Skin of body (tissue), 2 donors: ENCODE results near the gene RBSN. TPM values are rescaled to one million over a fixed set of nuclear protein-coding genes. Genes with fewer than 3 reads are reported as not detected.
A peak's percentile ranks its signal among the peaks of the same experiment; 100 is the strongest.
"Not testable (repeated sequence)": the region's sequence is repeated elsewhere in the genome, so short reads cannot be mapped to it uniquely, and the experiment has no call there.

Source experiments
- DNase-seq: peaks from one replicate; lab custom pipeline; 2025; lab: John Stamatoyannopoulos, UW
- total RNA-seq: library from RNA; depleted of rRNA; stranded (reverse); fragments of >200 nt; gene quantifications from one replicate; pipeline ENCODE4 v1.2.3, GENCODE V29; 2014

RBSN gene
- total RNA-seq = 26.0 TPM

DNA sequence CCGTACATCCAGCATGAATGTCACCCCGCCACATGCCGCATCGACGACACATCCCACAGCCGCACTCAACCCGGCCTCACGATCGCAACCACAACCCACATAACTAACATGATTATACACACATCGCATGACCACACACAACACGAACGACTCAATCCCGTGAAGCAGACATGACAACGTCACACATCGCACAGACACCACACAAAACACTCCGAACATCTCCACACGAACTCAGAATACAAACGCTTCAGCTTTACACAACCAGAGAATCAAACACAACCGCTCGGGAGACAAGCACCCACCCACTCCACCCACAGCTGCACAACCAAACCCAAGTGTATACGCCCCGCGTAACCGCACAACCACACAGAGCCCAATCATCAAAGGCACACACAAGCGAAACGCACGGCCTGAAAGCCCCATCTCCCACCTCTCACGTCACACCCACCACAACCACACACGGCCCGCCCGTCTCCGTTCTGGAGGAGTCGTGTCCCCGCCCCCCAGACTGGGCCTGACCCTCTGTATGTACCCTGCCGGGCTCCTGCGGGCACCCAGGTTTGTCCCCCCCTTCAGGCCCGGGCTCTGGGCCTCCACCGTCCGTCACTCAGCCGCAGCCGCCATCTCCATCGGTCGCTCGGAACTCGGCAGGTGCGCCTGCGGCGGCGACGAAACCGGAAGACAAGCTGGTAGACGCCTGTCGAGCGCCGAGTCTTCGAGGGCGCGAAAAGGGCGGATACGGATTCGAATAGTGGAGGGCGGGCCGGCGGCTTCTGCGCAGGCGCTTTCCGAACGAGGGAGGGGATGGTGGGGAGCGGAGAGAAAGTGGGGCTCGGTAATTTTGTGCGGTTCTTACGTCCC is at the start of gene RBSN:
RBSN (minus strand) TSS at position 646 of the 861 bp plus-strand sequence. CDS start 3,028 bp downstream, outside the sequence.
- DNase-seq = peak; percentile 93

- no peak for DNase-seq
Observed at GRCh38 chr3:15148614-15149013, 49.7 kb upstream of the RBSN start.

- DNase-seq = not testable (repeated sequence)
Observed at GRCh38 chr3:15136885-15137284, 37.9 kb upstream of the RBSN start.

DNA sequence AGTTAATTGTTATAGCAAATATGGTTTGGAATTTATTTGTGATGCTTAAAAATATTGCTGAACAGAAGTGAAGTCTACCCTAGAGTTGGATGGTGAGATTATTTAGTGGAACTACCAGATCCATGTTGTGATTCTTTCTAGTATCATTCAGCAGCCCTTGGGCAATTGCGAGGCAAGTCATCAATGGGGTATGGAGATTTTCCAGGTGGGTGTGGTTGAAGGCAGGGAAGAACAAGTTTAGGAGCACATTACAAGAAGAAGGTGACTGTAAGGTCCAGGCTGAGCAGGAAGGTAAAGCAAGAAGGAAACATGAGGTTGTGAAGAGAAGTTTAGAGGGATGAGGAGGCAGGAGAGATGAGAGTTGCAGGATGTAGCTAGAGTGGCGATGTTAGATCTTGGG is 36.0 kb upstream of the RBSN start:
- DNase-seq = not testable (repeated sequence)

DNA sequence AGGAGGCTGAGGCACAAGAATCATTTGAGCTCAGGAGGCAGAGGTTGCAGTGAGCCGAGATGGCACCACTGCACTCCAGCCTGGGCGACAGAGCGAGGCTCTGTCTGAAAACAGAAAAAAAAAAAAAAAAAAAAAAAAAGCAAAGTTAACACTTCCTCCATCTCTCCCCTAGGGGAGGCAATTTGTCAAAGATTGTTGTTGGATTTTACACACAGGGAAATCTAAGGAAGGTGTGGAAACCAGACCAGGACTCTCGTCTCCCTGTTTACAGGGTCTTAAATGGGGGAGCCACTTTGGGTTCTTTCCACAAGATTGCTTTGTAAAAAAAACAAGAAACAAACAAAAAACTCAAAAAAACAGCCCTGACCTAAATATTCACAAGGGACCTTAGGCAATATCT is 29.5 kb upstream of the RBSN start:
- DNase-seq = not testable (repeated sequence)

DNA sequence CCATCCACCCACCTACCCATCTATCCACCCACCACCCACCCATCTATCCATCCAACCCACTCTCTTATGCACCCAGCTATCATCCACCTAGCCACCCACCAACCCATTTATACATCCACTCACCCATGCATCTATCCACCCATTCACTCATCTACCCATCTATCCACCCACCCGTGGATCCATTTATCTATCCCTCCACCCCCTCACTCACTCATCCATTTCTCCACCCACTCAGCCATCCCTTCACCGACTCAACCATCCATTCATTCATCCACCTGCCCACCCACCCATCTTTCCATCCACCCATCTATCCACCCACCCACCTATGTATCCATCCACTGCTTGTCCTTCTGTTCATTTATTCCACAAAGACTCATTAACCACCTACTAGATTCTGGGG is 28.0 kb upstream of the RBSN start:
- DNase-seq = not testable (repeated sequence)

DNA sequence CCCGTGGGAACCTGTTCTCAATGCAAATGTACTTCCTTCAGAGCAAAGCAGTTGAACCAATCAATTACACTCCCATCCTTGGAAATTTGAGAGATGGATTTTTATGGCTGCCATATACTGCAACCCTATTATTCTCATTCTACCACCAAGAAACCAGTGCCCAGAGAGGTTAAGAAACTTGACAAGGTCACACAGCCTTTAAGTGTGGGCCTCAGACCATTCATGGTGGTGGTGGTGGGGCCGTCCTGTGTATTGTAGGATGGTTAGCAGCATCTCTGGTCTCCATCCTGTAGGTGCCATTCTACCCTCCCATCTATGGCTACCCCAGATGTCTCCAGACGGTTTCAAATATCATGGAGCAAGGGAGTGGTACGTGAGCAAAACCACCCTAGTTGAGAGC is 23.4 kb upstream of the RBSN start:
- no peak for DNase-seq

- no peak for DNase-seq
Observed at GRCh38 chr3:15121936-15122335, 23.0 kb upstream of the RBSN start.

GRCh38 chr3:15120986-15121385 is 22.0 kb upstream of the RBSN start:
- DNase-seq = no peak

DNA sequence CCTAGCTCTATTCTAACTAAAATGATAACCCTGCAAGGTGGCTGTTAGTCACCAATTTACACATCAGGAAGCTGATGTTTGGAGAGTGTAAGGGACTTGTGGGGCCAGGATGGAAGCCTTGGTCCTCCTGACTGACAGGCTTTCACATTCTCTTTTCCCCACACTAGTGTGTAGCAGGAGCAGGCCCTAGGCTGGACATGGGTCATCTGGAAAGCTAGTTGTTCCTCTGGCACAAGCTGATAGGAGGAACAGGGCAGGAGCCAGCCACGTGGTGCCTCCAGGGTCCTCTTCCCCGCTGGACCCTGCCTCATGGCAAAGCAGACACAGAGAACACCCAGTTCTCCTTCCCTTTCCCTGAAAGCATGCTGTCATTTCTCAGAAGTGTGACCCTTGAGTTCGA is 18.1 kb upstream of the RBSN start:
- no peak for DNase-seq

GRCh38 chr3:15116032-15116669 is 17.2 kb upstream of the RBSN start:
- DNase-seq = no peak

DNA sequence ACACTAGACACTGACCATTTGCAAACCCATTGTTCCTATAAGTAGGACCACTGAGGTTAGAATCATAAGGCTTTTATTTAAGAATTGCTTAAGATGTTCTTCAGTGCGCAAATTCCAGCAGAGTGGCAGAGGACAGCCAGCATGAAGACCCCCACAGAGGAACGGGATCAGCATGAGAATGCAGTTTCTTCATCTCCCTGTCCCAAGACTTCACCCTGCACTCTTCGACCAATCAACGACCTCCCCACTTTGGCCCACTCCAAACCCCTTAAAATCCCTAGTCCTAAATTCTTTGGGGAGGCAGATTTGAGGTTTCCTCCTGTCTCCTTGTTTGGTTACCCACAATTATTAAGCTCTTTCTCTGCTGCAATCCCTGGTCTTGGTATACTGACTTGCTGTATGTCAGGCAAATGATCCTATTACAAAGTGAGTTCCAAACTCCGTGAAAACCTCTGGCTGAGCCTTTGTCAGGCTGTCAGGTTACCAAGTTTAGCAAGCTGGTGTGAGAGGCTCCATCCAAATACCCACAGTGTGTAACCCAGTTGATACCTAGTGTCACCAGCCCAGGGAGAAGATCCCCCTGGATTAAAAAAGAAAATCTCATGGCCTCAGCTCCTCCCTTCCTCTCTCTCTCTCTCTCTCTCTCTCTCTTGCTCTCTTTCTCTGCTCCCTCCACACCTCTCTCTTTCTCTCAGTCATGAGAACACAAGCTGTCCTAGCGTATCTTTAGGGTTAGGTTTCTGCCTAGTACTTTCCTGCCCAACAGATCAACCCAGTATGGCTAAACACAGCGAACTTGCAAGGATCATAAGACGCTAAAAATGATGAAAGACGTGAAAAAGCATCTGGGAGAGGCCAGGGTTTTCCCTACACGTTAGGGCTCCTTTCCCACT is 15.8 kb upstream of the RBSN start:
- DNase-seq = no peak

GRCh38 chr3:15113884-15114283 is 14.9 kb upstream of the RBSN start:
- no peak for DNase-seq

GRCh38 chr3:15113471-15113870 is 14.5 kb upstream of the RBSN start:
- no peak for DNase-seq

DNA sequence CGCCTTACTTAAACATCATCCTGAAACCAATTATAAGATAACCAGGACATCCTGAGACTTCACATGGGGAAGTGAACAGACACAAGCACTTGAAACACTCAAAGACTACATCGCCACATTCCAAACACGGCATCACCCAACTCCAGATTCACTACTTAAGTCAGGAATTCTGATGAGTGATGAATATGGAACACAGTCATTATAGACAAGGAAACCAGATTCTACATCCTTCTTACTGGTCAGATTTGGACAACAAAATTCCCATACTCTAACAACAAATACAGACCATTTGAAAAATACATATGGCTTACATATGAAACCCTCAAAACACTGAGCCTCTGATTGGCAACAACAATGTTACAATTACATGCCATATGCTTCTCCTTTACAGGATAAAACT is 13.1 kb upstream of the RBSN start:
- DNase-seq = no peak

DNA sequence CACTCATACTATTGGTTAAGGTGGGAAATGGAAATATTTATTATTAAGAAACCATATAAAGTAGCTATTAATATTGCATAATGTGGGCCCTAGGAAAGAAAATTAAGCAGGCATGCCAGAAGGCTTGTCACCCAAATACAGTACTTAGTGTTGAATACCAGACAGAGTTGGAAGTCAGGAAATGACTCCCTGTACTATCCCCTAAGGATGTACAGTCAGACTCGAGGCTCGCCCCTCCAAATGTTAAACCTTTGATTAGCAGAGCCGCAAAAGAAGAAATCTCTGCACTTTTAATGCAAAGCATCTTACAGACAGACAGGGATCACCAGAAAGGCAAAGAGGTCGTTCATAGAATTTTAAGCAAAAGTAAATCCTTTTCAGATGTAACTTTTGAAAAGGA is 11.3 kb upstream of the RBSN start:
- DNase-seq = no peak

- no peak for DNase-seq
Observed at GRCh38 chr3:15108869-15109268, 9.9 kb upstream of the RBSN start.

GRCh38 chr3:15108082-15108545 is 9.2 kb upstream of the RBSN start:
- DNase-seq = no peak

DNA sequence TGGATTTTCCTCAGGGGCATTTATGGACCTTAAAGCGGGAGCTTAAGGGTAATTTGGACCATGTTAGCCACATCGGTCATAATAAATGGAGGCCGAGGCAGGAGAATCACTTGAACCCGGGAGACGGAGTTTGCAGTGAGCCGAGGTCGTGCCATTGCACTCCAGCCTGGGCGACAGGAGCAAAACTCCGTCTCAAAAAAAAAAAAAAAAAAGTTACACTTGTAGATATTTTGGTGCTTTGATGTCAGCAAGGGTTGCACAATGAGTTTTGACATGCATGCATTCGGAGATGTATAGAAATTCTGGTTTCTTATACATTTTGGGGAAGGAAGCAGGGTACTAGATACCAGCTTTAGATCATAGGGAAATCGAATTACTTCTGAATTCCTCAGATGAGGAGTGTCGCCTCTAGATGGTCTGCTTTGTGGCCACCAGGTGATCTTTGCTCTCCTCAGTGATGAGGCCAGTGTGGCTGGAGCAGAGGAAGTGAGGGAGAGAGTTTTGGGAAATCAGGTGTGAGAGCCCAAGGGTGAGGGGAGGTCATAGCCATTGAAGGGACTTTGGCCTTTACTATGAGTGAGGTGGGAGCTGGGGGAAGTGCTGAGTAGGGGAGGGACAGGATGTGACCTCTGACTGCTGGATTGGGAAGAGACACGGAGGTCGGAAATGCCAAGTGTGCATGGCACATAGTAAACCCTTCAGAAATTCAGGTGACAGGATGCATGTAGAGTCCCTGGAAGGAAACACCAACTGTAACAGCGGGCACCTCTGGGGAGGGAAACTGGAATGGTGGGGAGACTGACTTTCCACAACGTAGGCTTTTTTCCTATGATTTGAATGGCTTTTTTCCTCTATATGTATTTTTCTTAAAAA is 8.4 kb upstream of the RBSN start:
- DNase-seq = no peak

- no peak for DNase-seq
Observed at GRCh38 chr3:15102836-15103235, 3.9 kb upstream of the RBSN start.

- no peak for DNase-seq
Observed at GRCh38 chr3:15102256-15102655, 3.3 kb upstream of the RBSN start.
